Measurements from ENCODE around the gene PDCD6IP.
A peak's percentile ranks its signal among the peaks of the same experiment; 100 is the strongest.
"Not testable (repeated sequence)": the region's sequence is repeated elsewhere in the genome, so short reads cannot be mapped to it uniquely, and the experiment has no call there.

Gene PDCD6IP

GRCh38 chr3:33857701-33858100, 59.3 kb downstream of the PDCD6IP start:
- DNase-seq, result not testable (repeated sequence)

- no peak for DNase-seq
These were observed 59.7 kb downstream of the PDCD6IP start for GRCh38 chr3:33858131-33858530.

GRCh38 chr3:33860373-33861050, 62.1 kb downstream of the PDCD6IP start:
- no peak for DNase-seq

- DNase-seq, result no peak
These were observed 66.7 kb downstream of the PDCD6IP start for GRCh38 chr3:33865133-33865532.

- DNase-seq, result no peak
These were observed 69.9 kb downstream of the PDCD6IP start for GRCh38 chr3:33868309-33868708.

GRCh38 chr3:33869977-33870376, 71.5 kb downstream of the PDCD6IP start:
- no peak for DNase-seq

GRCh38 chr3:33874815-33875214, 76.4 kb downstream of the PDCD6IP start:
- DNase-seq, result no peak

GRCh38 chr3:33875680-33876079, 77.2 kb downstream of the PDCD6IP start:
- no peak for DNase-seq

GRCh38 chr3:33877187-33877586, 78.8 kb downstream of the PDCD6IP start:
- DNase-seq, result no peak

- no peak for DNase-seq
These were observed 81.1 kb downstream of the PDCD6IP start for GRCh38 chr3:33879540-33879939.

- no peak for DNase-seq
These were observed 83.0 kb downstream of the PDCD6IP start for GRCh38 chr3:33881156-33882064.

- DNase-seq, result no peak
These were observed 83.9 kb downstream of the PDCD6IP start for GRCh38 chr3:33882296-33882695.

- DNase-seq, result peak in 1 of 2 donors; percentile 45
These were observed 85.1 kb downstream of the PDCD6IP start for GRCh38 chr3:33883538-33883950.

- DNase-seq, result no peak
These were observed 85.6 kb downstream of the PDCD6IP start for GRCh38 chr3:33883951-33884561.

GRCh38 chr3:33884701-33885100, 86.3 kb downstream of the PDCD6IP start:
- no peak for DNase-seq

GRCh38 chr3:33885496-33885895, 87.1 kb downstream of the PDCD6IP start:
- DNase-seq, result no peak

GRCh38 chr3:33886015-33886414, 87.6 kb downstream of the PDCD6IP start:
- DNase-seq, result no peak

GRCh38 chr3:33887478-33887877, 89.0 kb downstream of the PDCD6IP start:
- no peak for DNase-seq

GRCh38 chr3:33889394-33890039, 91.1 kb downstream of the PDCD6IP start:
- no peak for DNase-seq

- DNase-seq, result no peak
These were observed 94.2 kb downstream of the PDCD6IP start for GRCh38 chr3:33892655-33893054.

- DNase-seq, result no peak
These were observed 97.2 kb downstream of the PDCD6IP start for GRCh38 chr3:33895658-33896057.

- DNase-seq, result no peak
These were observed 98.9 kb downstream of the PDCD6IP start for GRCh38 chr3:33897306-33897705.

GRCh38 chr3:33898901-33899300, 100.5 kb downstream of the PDCD6IP start:
- no peak for DNase-seq

Measured in activated CD4-positive, alpha-beta T cell treated with anti-CD3 and anti-CD28 coated beads for 4 hours (primary cell).